Measurements from ENCODE around the gene HRAS. TPM values are rescaled to one million over a fixed set of nuclear protein-coding genes. Genes with fewer than 3 reads are reported as not detected.

HRAS gene
- total and polyA plus RNA-seq, 2 of the 13 experiments (the other 11 are each of a cell fraction or from before 2014, with no cell fraction given): 32.9 to 50.0 TPM

GRCh38 chr11:575313-575995 lies 40.1 kb upstream of the HRAS start (continued):
- TF ChIP-seq GLI4 (CRISPR knock-in tag; IDR thresholded peaks at IDR 0.05; ENCODE audit: borderline replicate concordance) (no peak), PAX8 (CRISPR knock-in tag; IDR thresholded peaks at IDR 0.05; ENCODE audit: borderline replicate concordance) (no peak), ZNF639 (CRISPR knock-in tag; conservative IDR thresholded peaks at IDR 0.05) (0 out of 2 replicates have a peak, but pooled peaks have one; percentile 11), RARA (CRISPR knock-in tag; IDR thresholded peaks at IDR 0.05) (0 out of 2 replicates have a peak, but pooled peaks have one; percentile 26), RBFOX2 (IDR thresholded peaks at IDR 0.05; ENCODE audit: low read depth, low read length) (no peak), ZNF143 (CRISPR knock-in tag; IDR thresholded peaks at IDR 0.05) (no peak), ZNF589 (CRISPR knock-in tag; conservative IDR thresholded peaks at IDR 0.05) (no peak), KAT8 (CRISPR knock-in tag; IDR thresholded peaks at IDR 0.05) (no peak), ZNF264 (CRISPR knock-in tag; IDR thresholded peaks at IDR 0.05) (no peak), ZSCAN20 (CRISPR knock-in tag; IDR thresholded peaks at IDR 0.05; ENCODE audit: borderline replicate concordance) (no peak), ZNF354B (CRISPR knock-in tag; IDR thresholded peaks at IDR 0.05) (no peak), TRIM24 (CRISPR knock-in tag; IDR thresholded peaks at IDR 0.05) (no peak), ZNF331 (CRISPR knock-in tag; IDR thresholded peaks at IDR 0.05) (no peak), SNAI1 (CRISPR knock-in tag; IDR thresholded peaks at IDR 0.05; ENCODE audit: borderline replicate concordance) (0 out of 2 replicates have a peak, but pooled peaks have one; percentile 76), ZFP36L2 (CRISPR knock-in tag; IDR thresholded peaks at IDR 0.05) (no peak), SMARCE1 (IDR thresholded peaks at IDR 0.05; ENCODE audit: borderline replicate concordance) (no peak), ZBTB3 (CRISPR knock-in tag; IDR thresholded peaks at IDR 0.05; ENCODE audit: borderline replicate concordance, low read depth) (no peak), ZBTB39 (CRISPR knock-in tag; IDR thresholded peaks at IDR 0.05) (no peak), PHF5A (CRISPR knock-in tag; IDR thresholded peaks at IDR 0.05; ENCODE audit: low read depth, unreplicated experiment) (no peak), HES4 (CRISPR knock-in tag; IDR thresholded peaks at IDR 0.05; ENCODE audit: borderline replicate concordance) (no peak), ZNF564 (CRISPR knock-in tag; IDR thresholded peaks at IDR 0.05) (no peak), HDAC6 (IDR thresholded peaks at IDR 0.05; ENCODE audit: low read depth, low read length) (no peak), ZFAT (CRISPR knock-in tag; conservative IDR thresholded peaks at IDR 0.05) (no peak), EZH2 (conservative IDR thresholded peaks at IDR 0.05; ENCODE audit: low read depth, low read length) (no peak)
- TF ChIP-seq, protein P1, sequence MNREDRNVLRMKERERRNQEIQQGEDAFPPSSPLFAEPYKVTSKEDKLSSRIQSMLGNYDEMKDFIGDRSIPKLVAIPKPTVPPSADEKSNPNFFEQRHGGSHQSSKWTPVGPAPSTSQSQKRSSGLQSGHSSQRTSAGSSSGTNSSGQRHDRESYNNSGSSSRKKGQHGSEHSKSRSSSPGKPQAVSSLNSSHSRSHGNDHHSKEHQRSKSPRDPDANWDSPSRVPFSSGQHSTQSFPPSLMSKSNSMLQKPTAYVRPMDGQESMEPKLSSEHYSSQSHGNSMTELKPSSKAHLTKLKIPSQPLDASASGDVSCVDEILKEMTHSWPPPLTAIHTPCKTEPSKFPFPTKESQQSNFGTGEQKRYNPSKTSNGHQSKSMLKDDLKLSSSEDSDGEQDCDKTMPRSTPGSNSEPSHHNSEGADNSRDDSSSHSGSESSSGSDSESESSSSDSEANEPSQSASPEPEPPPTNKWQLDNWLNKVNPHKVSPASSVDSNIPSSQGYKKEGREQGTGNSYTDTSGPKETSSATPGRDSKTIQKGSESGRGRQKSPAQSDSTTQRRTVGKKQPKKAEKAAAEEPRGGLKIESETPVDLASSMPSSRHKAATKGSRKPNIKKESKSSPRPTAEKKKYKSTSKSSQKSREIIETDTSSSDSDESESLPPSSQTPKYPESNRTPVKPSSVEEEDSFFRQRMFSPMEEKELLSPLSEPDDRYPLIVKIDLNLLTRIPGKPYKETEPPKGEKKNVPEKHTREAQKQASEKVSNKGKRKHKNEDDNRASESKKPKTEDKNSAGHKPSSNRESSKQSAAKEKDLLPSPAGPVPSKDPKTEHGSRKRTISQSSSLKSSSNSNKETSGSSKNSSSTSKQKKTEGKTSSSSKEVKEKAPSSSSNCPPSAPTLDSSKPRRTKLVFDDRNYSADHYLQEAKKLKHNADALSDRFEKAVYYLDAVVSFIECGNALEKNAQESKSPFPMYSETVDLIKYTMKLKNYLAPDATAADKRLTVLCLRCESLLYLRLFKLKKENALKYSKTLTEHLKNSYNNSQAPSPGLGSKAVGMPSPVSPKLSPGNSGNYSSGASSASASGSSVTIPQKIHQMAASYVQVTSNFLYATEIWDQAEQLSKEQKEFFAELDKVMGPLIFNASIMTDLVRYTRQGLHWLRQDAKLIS (CRISPR knock-in tag; IDR thresholded peaks at IDR 0.05): no peak
